Activated CD8-positive, alpha-beta memory T cell treated with anti-CD3 and anti-CD28 coated beads, Interleukin-2, amount 10 ng/mL, durations not matched to agents 7 days and 5 days (primary cell): ENCODE measurements around the gene ABTB1. TPM values are rescaled to one million over a fixed set of nuclear protein-coding genes. Genes with fewer than 3 reads are reported as not detected.
"Not testable (repeated sequence)": the region's sequence is repeated elsewhere in the genome, so short reads cannot be mapped to it uniquely, and the experiment has no call there.

ENCODE experiments used
- ATAC-seq: fragments of 150-1000 bp; cut with Tn5 transposase; one replicate; pipeline ENCODE4 v1.10.0; 2021; ENCODE audit warnings: moderate library complexity
- CTCF ChIA-PET: fragments of 350-600 bp; sonication (Branson Sonifier 250); formaldehyde crosslinking; loops from one replicate; lab custom pipeline; 2021; ENCODE audit warnings: antibody characterized with exemption; lab: Charles Lee
- DNase-seq: peaks from one replicate; pipeline ENCODE4 v3.0.0-alpha.2; 2020
- H3K27ac Mint-ChIP-seq: one replicate; pipeline ENCODE4 v1.8.0; 2021; ENCODE audit warnings: mild to moderate bottlenecking, mixed read lengths
- H3K27me3 Mint-ChIP-seq: one replicate; pipeline ENCODE4 v1.8.0; 2021; ENCODE audit warnings: mixed read lengths
- H3K36me3 Mint-ChIP-seq: one replicate; pipeline ENCODE4 v1.8.0; 2021; ENCODE audit warnings: mild to moderate bottlenecking, mixed read lengths
- H3K4me1 Mint-ChIP-seq: one replicate; pipeline ENCODE4 v1.8.0; 2021; ENCODE audit warnings: mixed read lengths
- H3K4me3 Mint-ChIP-seq: one replicate; pipeline ENCODE4 v1.8.0; 2021; ENCODE audit warnings: mild to moderate bottlenecking, moderate library complexity, mixed read lengths
- H3K9me3 Mint-ChIP-seq: one replicate; pipeline ENCODE4 v1.8.0; 2022; ENCODE audit warnings: low read depth, mixed read lengths
- total RNA-seq, 2 experiments: library from RNA; stranded (reverse); gene quantifications; one replicate each; pipeline ENCODE4 v1.2.3, GENCODE V29; 2021

ABTB1 gene
- total RNA-seq, 2 experiments from 2014 or later, result 16.0 to 19.4 TPM

- ATAC-seq (no peak), DNase-seq (no peak)
- CTCF ChIA-PET, result interaction anchor here (1.4 kb wide), 1 partner anchor 124 kb away, joined by 4 read pairs; no protein-coding TSS in a partner anchor
- no peak overlapping the region for H3K27ac Mint-ChIP-seq
- H3K27me3 Mint-ChIP-seq, result no peaks in the 10 kb centered on the region
- H3K4me3 Mint-ChIP-seq, result no peak overlapping the region
- H3K36me3 Mint-ChIP-seq, result no peaks in the 10 kb centered on the region
- peaks cover 8% of the 10 kb centered on the region for H3K4me1 Mint-ChIP-seq
- H3K9me3 Mint-ChIP-seq, result no peaks in the 10 kb centered on the region
Observed at GRCh38 chr3:127698691-127699415, 26.1 kb downstream of the ABTB1 start.

GRCh38 chr3:127699416-127700300 lies 26.9 kb downstream of the ABTB1 start:
- H3K36me3 Mint-ChIP-seq, result no peaks in the 10 kb centered on the region
- DNase-seq (no peak), ATAC-seq (no peak)
- H3K9me3 Mint-ChIP-seq, result no peaks in the 10 kb centered on the region
- H3K27me3 Mint-ChIP-seq, result peaks cover 3% of the 10 kb centered on the region
- CTCF ChIA-PET, result interaction anchor here (1.4 kb wide), 1 partner anchor 125 kb away, joined by 4 read pairs; no protein-coding TSS in a partner anchor
- H3K4me3 Mint-ChIP-seq, result no peak overlapping the region
- no peak overlapping the region for H3K27ac Mint-ChIP-seq
- H3K4me1 Mint-ChIP-seq, result peaks cover 12% of the 10 kb centered on the region

GRCh38 chr3:127700406-127700805 lies 27.7 kb downstream of the ABTB1 start:
- ATAC-seq (no peak), DNase-seq (no peak)
- no peaks in the 10 kb centered on the region for H3K36me3 Mint-ChIP-seq
- H3K4me1 Mint-ChIP-seq, result peaks cover 12% of the 10 kb centered on the region
- H3K4me3 Mint-ChIP-seq, result no peak overlapping the region
- CTCF ChIA-PET, result no interaction called here
- peaks cover 3% of the 10 kb centered on the region for H3K27me3 Mint-ChIP-seq
- no peaks in the 10 kb centered on the region for H3K9me3 Mint-ChIP-seq
- H3K27ac Mint-ChIP-seq, result no peak overlapping the region

- Mint-ChIP-seq H3K9me3 (no peaks in the 10 kb centered on the region), H3K27ac (no peak overlapping the region), H3K27me3 (peaks cover 3% of the 10 kb centered on the region), H3K4me1 (peaks cover 12% of the 10 kb centered on the region), H3K4me3 (no peak overlapping the region), H3K36me3 (no peaks in the 10 kb centered on the region)
- CTCF ChIA-PET, result no interaction called here
- DNase-seq, result no peak
- ATAC-seq, result no peak
Observed at GRCh38 chr3:127701280-127701911, 28.6 kb downstream of the ABTB1 start.

GRCh38 chr3:127702151-127702578 lies 29.4 kb downstream of the ABTB1 start:
- H3K27me3 Mint-ChIP-seq, result peaks cover 3% of the 10 kb centered on the region
- H3K27ac Mint-ChIP-seq, result no peak overlapping the region
- no peaks in the 10 kb centered on the region for H3K36me3 Mint-ChIP-seq
- H3K4me1 Mint-ChIP-seq, result peaks cover 8% of the 10 kb centered on the region
- DNase-seq, result no peak
- H3K4me3 Mint-ChIP-seq, result no peak overlapping the region
- ATAC-seq, result no peak
- CTCF ChIA-PET, result no interaction called here
- H3K9me3 Mint-ChIP-seq, result no peaks in the 10 kb centered on the region

- H3K9me3 Mint-ChIP-seq, H3K4me3 Mint-ChIP-seq, H3K27me3 Mint-ChIP-seq, H3K36me3 Mint-ChIP-seq, CTCF ChIA-PET, DNase-seq, H3K27ac Mint-ChIP-seq, H3K4me1 Mint-ChIP-seq, ATAC-seq: not testable (repeated sequence)
Observed at GRCh38 chr3:127704840-127705239, 32.1 kb downstream of the ABTB1 start.

- H3K4me3 Mint-ChIP-seq, result no peak overlapping the region
- ATAC-seq (no peak), DNase-seq (no peak)
- peaks cover 4% of the 10 kb centered on the region for H3K4me1 Mint-ChIP-seq
- H3K27ac Mint-ChIP-seq, result no peak overlapping the region
- no peaks in the 10 kb centered on the region for H3K9me3 Mint-ChIP-seq
- CTCF ChIA-PET, result interaction anchor here (1.0 to 1.6 kb wide), 2 partner anchors 9 to 11 kb away, joined by 3 to 5 read pairs; no protein-coding TSS in a partner anchor
- no peaks in the 10 kb centered on the region for H3K36me3 Mint-ChIP-seq
- H3K27me3 Mint-ChIP-seq, result peaks cover 5% of the 10 kb centered on the region
Observed at GRCh38 chr3:127706312-127706711, 33.6 kb downstream of the ABTB1 start.

GRCh38 chr3:127706785-127707351 lies 34.1 kb downstream of the ABTB1 start:
- no peaks in the 10 kb centered on the region for H3K36me3 Mint-ChIP-seq
- no peak for DNase-seq
- H3K4me3 Mint-ChIP-seq, result no peak overlapping the region
- H3K9me3 Mint-ChIP-seq, result no peaks in the 10 kb centered on the region
- CTCF ChIA-PET, result interaction anchor here (1.0 to 1.6 kb wide), 2 partner anchors 9 to 11 kb away, joined by 3 to 5 read pairs; no protein-coding TSS in a partner anchor
- H3K4me1 Mint-ChIP-seq, result peaks cover 4% of the 10 kb centered on the region
- ATAC-seq, result no peak
- peaks cover 5% of the 10 kb centered on the region for H3K27me3 Mint-ChIP-seq
- no peak overlapping the region for H3K27ac Mint-ChIP-seq

- DNase-seq (no peak), ATAC-seq (no peak)
- Mint-ChIP-seq H3K27ac (no peak overlapping the region), H3K27me3 (peaks cover 5% of the 10 kb centered on the region), H3K4me1 (peaks cover 4% of the 10 kb centered on the region), H3K4me3 (no peak overlapping the region), H3K36me3 (no peaks in the 10 kb centered on the region), H3K9me3 (no peaks in the 10 kb centered on the region)
- CTCF ChIA-PET, result no interaction called here
Observed at GRCh38 chr3:127707851-127708411, 35.2 kb downstream of the ABTB1 start.

- Mint-ChIP-seq H3K4me3 (no peak overlapping the region), H3K27me3 (peaks cover 5% of the 10 kb centered on the region), H3K9me3 (no peaks in the 10 kb centered on the region), H3K4me1 (peaks cover 4% of the 10 kb centered on the region), H3K27ac (no peak overlapping the region), H3K36me3 (no peaks in the 10 kb centered on the region)
- CTCF ChIA-PET, result no interaction called here
- ATAC-seq (no peak), DNase-seq (no peak)
Observed at GRCh38 chr3:127708837-127709236, 36.1 kb downstream of the ABTB1 start.

- no peak overlapping the region for H3K27ac Mint-ChIP-seq
- no peak for ATAC-seq
- no peak overlapping the region for H3K4me3 Mint-ChIP-seq
- no peak for DNase-seq
- CTCF ChIA-PET, result no interaction called here
- H3K36me3 Mint-ChIP-seq, result no peaks in the 10 kb centered on the region
- H3K27me3 Mint-ChIP-seq, result peaks cover 3% of the 10 kb centered on the region
- no peaks in the 10 kb centered on the region for H3K9me3 Mint-ChIP-seq
- H3K4me1 Mint-ChIP-seq, result peaks cover 2% of the 10 kb centered on the region
Observed at GRCh38 chr3:127709320-127710060, 36.7 kb downstream of the ABTB1 start.

- ATAC-seq, result no peak
- H3K27ac Mint-ChIP-seq, result no peak overlapping the region
- H3K4me3 Mint-ChIP-seq, result no peak overlapping the region
- CTCF ChIA-PET, result no interaction called here
- H3K4me1 Mint-ChIP-seq, result no peaks in the 10 kb centered on the region
- no peak for DNase-seq
- H3K36me3 Mint-ChIP-seq, result no peaks in the 10 kb centered on the region
- H3K9me3 Mint-ChIP-seq, result no peaks in the 10 kb centered on the region
- peaks cover 2% of the 10 kb centered on the region for H3K27me3 Mint-ChIP-seq
Observed at GRCh38 chr3:127710155-127710941, 37.6 kb downstream of the ABTB1 start.
